Activated CD8-positive, alpha-beta memory T cell treated with anti-CD3 and anti-CD28 coated beads, Interleukin-2, amount 50 U/mL, for 4 hours (primary cell): Measurements from ENCODE around the gene OR51I2.

ENCODE experiments used
- DNase-seq: peaks from one replicate; pipeline ENCODE4 v3.0.0-alpha.2; 2020

Gene OR51I2, protein sequence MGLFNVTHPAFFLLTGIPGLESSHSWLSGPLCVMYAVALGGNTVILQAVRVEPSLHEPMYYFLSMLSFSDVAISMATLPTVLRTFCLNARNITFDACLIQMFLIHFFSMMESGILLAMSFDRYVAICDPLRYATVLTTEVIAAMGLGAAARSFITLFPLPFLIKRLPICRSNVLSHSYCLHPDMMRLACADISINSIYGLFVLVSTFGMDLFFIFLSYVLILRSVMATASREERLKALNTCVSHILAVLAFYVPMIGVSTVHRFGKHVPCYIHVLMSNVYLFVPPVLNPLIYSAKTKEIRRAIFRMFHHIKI

DNA sequence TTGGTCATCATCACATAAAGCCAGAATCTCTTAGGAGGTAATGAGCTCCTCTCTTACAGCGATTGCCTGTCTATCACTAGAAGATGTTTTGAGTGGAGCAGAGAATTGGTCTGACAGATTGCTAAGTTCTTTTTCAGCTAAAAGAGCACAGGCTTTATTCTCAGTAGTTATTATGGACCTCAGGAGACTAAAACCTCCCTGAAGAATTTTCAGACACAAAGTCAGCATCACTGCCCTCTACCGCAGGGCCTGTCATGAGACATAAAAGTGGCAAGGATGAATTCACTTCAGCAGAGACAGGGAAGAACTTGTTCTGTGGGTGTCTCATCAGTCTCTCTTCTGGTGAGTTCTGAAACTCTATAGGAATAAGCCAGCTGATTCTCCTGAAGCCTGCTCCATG, at the start of gene OR51I2:
Gene OR51I2 (plus strand): TSS at position 301 of the 400 bp plus-strand sequence. CDS start 4,166 bp downstream, outside the sequence.
- no peak for DNase-seq

DNA sequence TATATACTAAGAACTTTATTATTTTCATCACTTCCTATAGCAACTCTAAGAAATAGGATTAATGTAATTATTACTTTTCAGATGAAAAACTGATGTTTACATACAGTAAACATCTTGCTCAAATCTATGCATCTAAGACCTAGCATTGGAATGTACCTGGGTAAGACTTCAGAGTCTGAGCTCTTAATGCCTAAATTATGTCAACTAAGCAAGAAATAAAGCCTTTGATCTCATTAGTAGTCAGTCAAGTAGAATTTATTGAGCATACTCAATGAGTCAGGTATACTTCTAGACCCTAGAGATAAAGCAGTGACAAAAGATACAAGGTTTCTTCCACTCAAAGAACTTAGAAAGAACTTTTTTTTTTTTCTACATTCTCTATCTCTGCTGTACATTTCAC, 44.0 kb upstream of the OR51I2 start:
- DNase-seq = no peak

DNA sequence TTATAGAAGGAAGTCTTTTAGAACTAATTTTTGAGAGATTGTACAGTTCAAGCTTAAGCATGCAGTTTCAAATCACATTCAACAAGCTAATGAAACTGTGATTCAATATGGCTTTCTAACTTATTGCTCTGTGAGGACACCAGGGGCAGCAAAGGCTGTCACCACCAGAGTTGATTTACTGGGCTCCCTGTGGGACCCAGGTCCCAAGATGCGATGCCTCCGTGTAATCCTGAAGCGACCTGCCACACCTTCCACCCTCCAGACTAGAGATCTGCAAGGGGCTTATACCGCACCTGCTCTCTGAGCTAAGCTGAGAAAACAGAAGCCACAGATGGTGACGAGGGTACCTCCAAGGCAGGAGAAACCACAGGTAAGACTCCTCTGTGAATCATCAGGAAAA, 28.1 kb upstream of the OR51I2 start:
- no peak for DNase-seq

- no peak for DNase-seq
Observed at GRCh38 chr11:5421811-5422210, 27.3 kb upstream of the OR51I2 start, which contains the start of gene OR51Q1. Gene OR51Q1, plus strand, starts transcription at chr11:5422111. Its CDS starts 90 bp downstream, at chr11:5422201.

DNA sequence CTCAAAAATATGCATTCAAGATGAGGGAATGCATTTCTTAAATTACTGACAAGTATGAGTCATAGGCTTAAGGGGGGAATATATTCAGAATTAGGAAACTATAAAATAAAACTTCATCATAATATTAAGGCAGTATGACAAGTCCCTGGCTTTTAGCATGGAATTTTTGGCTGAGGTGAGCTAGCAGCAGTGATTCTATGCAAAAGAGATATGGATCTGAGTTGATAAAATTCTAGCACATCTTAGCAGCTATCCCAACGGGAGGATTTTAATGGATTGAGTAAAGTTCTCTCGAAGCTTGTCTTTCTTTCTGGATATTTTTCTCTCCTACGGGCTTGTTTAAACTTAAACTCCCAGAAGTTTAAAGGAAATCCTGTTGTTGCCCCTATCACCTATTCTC, 26.0 kb upstream of the OR51I2 start:
- DNase-seq = no peak

GRCh38 chr11:5441414-5441813, 7.7 kb upstream of the OR51I2 start, which contains the start of gene OR51I1:
Gene OR51I1, minus strand, starts transcription at chr11:5441514. Its CDS starts 0 bp downstream, at chr11:5441514.
- no peak for DNase-seq

DNA sequence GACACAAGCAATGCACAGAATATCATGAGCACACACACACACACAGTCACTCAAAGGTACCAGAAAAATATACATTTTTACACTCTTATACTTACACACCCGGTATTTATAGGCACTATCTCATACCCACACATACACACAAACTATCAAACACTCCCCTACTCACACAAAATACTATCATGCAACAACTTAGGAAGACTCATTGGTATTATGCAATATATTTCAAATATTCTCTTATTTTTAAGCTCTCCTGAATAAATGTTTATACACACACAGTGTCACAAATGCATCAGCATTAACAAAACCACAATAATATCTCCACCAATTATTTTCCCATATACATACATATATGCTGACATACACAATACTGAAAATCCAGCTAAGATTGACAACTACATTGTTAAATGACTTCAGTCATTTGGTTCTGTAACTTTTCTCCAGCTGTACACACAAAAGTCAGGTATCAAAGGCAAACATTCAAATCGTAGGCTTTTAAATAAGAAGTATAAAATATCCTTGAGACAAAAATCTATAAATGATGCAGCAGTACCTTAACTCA, 5.2 kb upstream of the OR51I2 start:
- no peak for DNase-seq

- DNase-seq = no peak
Observed at GRCh38 chr11:5449432-5449831, 309 bp downstream of the OR51I2 start.

GRCh38 chr11:5460983-5461621, 12.0 kb downstream of the OR51I2 start:
- no peak for DNase-seq

- DNase-seq = no peak
Observed at GRCh38 chr11:5467527-5467926, 18.4 kb downstream of the OR51I2 start.

DNA sequence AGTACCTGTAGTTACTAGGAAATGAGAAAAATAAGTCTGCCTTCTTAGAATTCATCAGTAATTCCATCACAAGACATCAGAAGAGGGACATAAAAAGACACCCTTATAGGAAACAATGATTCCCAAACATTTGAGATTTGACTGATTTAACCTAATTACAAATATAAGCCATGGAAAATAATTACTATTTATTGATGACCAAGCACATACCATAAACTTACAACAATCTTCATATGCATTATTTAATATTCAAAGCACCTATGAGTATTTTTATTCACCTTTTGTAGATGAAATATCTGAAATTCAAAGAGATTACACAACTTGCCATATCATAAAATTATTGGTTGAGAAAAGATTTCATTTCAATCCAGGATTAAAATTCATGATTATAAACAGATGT, 24.8 kb downstream of the OR51I2 start:
- no peak for DNase-seq

DNA sequence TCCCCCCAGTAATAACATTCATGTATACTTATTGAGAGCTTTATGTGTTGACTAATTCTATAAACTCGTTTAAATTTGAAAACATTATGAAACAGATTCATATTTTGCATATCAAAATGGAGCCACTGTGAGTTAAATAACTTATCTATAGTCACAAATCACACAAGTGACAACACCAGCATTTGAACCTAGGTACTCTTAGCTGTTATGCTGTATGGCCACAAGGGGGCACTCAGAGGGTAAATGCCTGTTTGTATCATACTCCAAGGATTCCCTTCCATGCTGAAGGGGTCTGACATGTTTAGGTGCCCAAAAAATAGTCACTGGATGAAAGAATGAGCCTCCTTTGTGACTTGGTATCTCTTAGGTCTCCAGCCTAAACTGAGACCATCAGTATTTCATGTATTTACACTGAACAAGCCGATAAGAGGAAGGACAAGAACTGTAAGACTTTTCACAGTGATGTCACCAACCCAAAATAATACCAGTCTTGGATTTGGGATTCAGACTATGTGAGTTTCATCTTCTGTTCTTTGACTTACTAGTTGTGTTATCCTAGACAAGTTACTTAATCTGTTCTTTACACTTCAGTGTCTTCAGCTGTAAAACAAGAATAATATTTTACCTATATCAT, 27.2 kb downstream of the OR51I2 start:
- DNase-seq = peak; percentile 18

DNA sequence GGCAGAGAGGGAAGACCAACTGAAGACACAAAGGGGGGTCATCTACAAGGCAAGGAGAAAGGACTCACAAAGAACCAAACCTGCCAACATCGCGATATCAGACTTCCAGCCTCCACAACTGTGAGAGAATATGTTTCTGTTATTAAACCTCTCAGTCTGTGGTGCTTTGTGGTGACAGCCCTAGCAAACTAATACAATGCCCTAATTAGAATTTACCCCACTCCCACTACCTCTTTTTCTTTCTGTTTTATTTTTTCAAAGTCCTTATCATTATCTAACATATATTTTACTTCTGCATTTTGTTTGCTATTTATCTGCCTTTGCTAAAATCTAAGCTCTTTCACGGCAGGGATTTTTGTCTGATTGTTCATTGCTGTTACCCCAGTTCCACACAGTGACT, 36.9 kb downstream of the OR51I2 start:
- DNase-seq = no peak

DNA sequence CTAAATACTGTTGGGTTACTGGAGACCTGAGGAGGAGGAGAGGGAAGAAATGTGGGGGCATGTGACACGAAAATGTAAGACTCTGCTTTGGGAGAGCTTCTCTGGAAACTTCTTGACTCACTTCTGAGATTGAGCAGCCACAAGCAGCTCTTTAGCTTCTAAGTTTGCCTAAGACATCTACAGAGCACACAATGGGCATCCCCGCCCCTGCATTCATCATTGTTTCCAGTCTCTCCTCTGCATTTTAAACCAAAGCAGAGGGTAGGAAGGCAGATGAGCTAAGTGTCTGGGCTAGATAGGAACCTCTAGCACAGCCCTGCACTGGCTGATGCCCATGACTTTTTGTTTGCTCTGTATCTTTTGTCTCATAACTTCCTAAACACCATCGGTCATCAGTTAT, 37.3 kb downstream of the OR51I2 start:
- DNase-seq = no peak

DNA sequence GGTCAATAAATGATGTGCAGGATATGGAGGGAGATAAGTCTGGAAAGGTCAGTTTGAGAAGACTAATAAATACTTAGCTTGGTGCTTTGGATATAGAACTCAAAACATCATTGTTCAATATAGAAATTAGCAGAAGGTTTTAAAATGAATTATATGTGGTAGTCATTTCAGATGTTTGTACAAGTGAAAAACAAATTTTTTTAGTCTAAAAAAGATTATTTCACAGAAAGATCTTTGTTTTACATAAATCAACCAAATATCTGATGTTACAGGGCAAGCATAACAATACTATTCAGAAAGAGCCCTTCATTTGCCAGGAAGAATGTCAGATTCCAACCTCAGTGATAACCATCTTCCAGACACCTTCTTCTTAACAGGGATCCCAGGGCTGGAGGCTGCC, 39.3 kb downstream of the OR51I2 start, which contains the start of gene OR52D1:
Gene OR52D1 (plus strand): TSS at position 301 of the 400 bp plus-strand sequence. CDS start 22 bp downstream, at position 323.
- no peak for DNase-seq

DNA sequence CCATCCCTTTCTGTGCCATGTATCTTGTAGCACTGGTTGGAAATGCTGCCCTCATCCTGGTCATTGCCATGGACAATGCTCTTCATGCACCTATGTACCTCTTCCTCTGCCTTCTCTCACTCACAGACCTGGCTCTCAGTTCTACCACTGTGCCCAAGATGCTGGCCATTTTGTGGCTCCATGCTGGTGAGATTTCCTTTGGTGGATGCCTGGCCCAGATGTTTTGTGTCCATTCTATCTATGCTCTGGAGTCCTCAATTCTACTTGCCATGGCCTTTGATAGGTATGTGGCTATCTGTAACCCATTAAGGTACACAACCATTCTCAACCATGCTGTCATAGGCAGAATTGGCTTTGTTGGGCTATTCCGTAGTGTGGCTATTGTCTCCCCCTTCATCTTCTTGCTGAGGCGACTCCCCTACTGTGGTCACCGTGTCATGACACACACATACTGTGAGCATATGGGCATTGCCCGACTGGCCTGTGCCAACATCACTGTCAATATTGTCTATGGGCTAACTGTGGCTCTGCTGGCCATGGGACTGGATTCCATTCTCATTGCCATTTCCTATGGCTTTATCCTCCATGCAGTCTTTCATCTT, 39.8 kb downstream of the OR51I2 start:
- DNase-seq = no peak

- DNase-seq = no peak
Observed at GRCh38 chr11:5489576-5490357, 40.6 kb downstream of the OR51I2 start.

GRCh38 chr11:5499671-5500070, 50.5 kb downstream of the OR51I2 start:
- DNase-seq = no peak

GRCh38 chr11:5500393-5500801, 51.3 kb downstream of the OR51I2 start:
- no peak for DNase-seq

- no peak for DNase-seq
Observed at GRCh38 chr11:5504403-5504921, 55.3 kb downstream of the OR51I2 start.

DNA sequence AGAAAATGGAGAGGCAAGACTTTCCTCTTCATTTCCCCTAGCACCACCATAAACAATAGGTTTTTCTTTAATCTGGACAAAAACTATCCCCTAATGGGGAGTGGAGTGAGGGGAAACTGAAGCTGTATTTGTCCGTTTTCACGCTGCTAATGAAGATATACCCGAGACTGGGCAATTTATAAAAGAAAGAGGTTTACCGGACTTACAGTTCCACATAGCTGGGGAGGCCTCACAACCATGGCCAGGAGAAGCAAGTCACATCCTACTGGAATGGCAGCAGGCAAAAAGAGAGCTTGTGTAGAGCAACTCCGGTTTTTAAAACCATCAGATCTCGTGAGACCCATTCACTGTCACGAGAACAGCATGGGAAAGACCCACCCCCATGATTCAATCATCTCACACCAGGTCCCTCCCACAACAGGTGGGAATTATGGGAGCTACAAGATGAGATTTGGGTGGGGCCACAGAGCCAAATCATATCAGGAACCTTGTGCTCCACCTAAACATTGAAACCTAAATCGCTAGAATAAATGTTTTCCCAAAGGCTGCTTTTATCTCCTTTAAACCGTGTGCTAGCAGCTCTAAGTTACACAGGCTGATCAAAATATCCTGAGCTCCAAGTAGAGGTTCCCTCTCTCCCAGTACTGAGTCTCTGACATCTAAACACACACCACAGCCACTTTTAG, 56.4 kb downstream of the OR51I2 start:
- no peak for DNase-seq
